ENCODE data around the gene IRAK1.

IRAK1 gene

DNA sequence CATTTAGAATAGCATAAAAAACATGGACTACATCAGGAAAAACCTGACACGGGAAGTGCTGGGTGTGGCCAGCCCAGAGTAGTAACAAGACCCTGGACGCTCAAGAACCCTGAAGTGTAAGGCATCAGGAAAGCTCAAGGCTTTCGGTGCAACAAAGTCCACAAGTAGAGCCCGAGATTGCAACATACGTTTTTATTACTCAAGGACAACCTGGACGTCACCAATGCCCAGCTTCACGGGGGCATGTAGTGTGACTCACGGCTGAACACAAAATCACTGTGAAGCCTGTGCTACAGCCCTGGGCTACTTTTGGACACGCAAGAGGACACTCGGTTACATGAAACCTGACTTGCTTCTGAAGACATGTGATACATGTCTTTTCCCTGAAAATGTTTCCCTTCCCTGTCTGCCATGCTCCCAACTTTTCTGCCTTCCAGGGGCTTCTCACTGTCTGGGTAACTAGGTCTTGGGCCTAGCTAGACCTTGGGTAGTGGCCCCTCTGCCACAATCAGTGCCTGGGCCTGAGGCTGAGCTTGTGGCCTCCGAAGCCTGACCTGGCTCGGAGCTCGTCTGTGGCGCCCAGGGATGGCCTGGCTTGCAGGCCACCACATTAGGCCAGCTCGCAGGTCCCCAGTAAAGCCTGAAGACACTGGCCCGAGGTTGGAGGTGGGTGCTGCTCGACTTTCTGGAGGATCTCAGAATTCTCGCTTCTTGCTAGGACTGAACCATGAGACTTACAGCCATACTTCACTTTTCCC is 9.2 kb downstream of the IRAK1 start:
- H3K36me3 ChIP-seq (ENCODE audit: control insufficient read depth, low read length) = peaks cover 48% of the 10 kb centered on the region
- H3K4me3 ChIP-seq (ENCODE audit: low read length) = no peak overlapping the region
- no peaks in the 10 kb centered on the region for H3K9me2 ChIP-seq (replicated peaks; ENCODE audit: control insufficient read depth, low read length)
- peaks cover 18% of the 10 kb centered on the region for H3K4me1 ChIP-seq (ENCODE audit: control insufficient read depth, low read length)
- no peaks in the 10 kb centered on the region for H4K20me1 ChIP-seq (ENCODE audit: control insufficient read depth, insufficient read depth, low read depth, low read length)
- no peaks in the 10 kb centered on the region for H3K79me2 ChIP-seq (ENCODE audit: control insufficient read depth, low read length)
- no peaks in the 10 kb centered on the region for H3F3A ChIP-seq (ENCODE audit: control insufficient read depth, insufficient read depth)
- no peak overlapping the region for H3K4me2 ChIP-seq (ENCODE audit: low read length)
- no peak overlapping the region for H3K27ac ChIP-seq (ENCODE audit: low read depth, low read length)
- H3K27me3 ChIP-seq (ENCODE audit: control insufficient read depth, low read length) = no peaks in the 10 kb centered on the region
- no peaks in the 10 kb centered on the region for H3K9me3 ChIP-seq (ENCODE audit: control insufficient read depth, insufficient read depth, low read length)
- no peak for TF ChIP-seq EZH2phosphoT487 (IDR thresholded peaks at IDR 0.05; ENCODE audit: borderline replicate concordance, low read length)
- TF ChIP-seq, protein P1, sequence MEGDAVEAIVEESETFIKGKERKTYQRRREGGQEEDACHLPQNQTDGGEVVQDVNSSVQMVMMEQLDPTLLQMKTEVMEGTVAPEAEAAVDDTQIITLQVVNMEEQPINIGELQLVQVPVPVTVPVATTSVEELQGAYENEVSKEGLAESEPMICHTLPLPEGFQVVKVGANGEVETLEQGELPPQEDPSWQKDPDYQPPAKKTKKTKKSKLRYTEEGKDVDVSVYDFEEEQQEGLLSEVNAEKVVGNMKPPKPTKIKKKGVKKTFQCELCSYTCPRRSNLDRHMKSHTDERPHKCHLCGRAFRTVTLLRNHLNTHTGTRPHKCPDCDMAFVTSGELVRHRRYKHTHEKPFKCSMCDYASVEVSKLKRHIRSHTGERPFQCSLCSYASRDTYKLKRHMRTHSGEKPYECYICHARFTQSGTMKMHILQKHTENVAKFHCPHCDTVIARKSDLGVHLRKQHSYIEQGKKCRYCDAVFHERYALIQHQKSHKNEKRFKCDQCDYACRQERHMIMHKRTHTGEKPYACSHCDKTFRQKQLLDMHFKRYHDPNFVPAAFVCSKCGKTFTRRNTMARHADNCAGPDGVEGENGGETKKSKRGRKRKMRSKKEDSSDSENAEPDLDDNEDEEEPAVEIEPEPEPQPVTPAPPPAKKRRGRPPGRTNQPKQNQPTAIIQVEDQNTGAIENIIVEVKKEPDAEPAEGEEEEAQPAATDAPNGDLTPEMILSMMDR (IDR thresholded peaks at IDR 0.05; ENCODE audit: low read depth, low read length, poor library complexity, severe bottlenecking) = no peak

DNA sequence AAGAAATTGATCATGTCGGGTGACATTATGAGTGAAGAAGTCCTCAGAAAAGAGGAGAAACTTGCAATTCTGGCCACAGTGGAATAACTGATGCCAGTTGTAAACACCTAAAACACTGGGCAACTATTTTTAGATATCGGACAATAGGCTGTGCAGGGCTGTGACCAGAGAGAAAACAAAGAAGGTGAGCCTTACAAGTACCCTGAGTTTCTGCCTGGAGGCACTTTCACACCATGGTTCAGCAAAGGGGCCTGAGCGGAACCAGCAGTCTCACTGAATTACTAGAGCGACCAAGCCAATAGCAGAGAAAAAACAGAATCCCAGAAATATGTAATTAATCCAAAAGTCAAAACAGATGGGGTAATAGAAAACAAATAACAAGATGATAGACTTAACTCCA is 11.2 kb downstream of the IRAK1 start:
- no peak for TF ChIP-seq EZH2phosphoT487 (IDR thresholded peaks at IDR 0.05; ENCODE audit: borderline replicate concordance, low read length)
- TF ChIP-seq, protein P1 (IDR thresholded peaks at IDR 0.05; ENCODE audit: low read depth, low read length, poor library complexity, severe bottlenecking) = no peak
- Histone ChIP-seq H3K27me3 (ENCODE audit: control insufficient read depth, low read length) (no peaks in the 10 kb centered on the region), H3K4me2 (ENCODE audit: low read length) (no peak overlapping the region), H3K9me2 (replicated peaks; ENCODE audit: control insufficient read depth, low read length) (no peaks in the 10 kb centered on the region), H3K4me3 (ENCODE audit: low read length) (no peak overlapping the region), H3K4me1 (ENCODE audit: control insufficient read depth, low read length) (peaks cover 28% of the 10 kb centered on the region), H4K20me1 (ENCODE audit: control insufficient read depth, insufficient read depth, low read depth, low read length) (no peaks in the 10 kb centered on the region), H3K79me2 (ENCODE audit: control insufficient read depth, low read length) (no peaks in the 10 kb centered on the region), H3K9me3 (ENCODE audit: control insufficient read depth, insufficient read depth, low read length) (no peaks in the 10 kb centered on the region), H3F3A (ENCODE audit: control insufficient read depth, insufficient read depth) (no peaks in the 10 kb centered on the region), H3K36me3 (ENCODE audit: control insufficient read depth, low read length) (peaks cover 40% of the 10 kb centered on the region), H3K27ac (ENCODE audit: low read depth, low read length) (no peak overlapping the region)

DNA sequence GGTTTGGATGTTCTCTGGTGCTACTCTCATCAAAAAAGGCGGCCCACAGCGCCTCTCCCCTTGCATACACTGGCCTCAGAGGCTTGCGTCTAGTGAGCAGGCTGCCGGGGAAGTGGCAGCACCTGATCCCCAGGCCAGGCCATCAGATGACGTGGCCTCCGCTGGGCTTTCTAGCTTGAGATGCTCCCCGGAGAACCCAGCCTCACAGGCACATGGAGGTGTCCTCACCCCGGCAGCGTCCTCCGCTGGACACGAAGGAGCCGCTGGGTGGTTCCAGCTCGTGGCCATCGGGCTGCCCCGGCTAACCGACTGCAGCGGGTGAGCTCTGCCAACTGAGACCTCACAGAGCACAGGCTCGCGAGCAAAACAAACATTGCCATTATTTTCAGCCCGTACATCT is 12.8 kb downstream of the IRAK1 start:
- peaks cover 24% of the 10 kb centered on the region for H3K36me3 ChIP-seq (ENCODE audit: control insufficient read depth, low read length)
- no peak overlapping the region for H3K4me2 ChIP-seq (ENCODE audit: low read length)
- peaks cover 31% of the 10 kb centered on the region for H3K4me1 ChIP-seq (ENCODE audit: control insufficient read depth, low read length)
- H3K79me2 ChIP-seq (ENCODE audit: control insufficient read depth, low read length) = no peaks in the 10 kb centered on the region
- H3K27me3 ChIP-seq (ENCODE audit: control insufficient read depth, low read length) = no peaks in the 10 kb centered on the region
- no peaks in the 10 kb centered on the region for H3F3A ChIP-seq (ENCODE audit: control insufficient read depth, insufficient read depth)
- no peaks in the 10 kb centered on the region for H3K9me3 ChIP-seq (ENCODE audit: control insufficient read depth, insufficient read depth, low read length)
- H3K9me2 ChIP-seq (replicated peaks; ENCODE audit: control insufficient read depth, low read length) = no peaks in the 10 kb centered on the region
- no peaks in the 10 kb centered on the region for H4K20me1 ChIP-seq (ENCODE audit: control insufficient read depth, insufficient read depth, low read depth, low read length)
- TF ChIP-seq EZH2phosphoT487 (IDR thresholded peaks at IDR 0.05; ENCODE audit: borderline replicate concordance, low read length) = no peak
- TF ChIP-seq, protein P1 (IDR thresholded peaks at IDR 0.05; ENCODE audit: low read depth, low read length, poor library complexity, severe bottlenecking) = no peak
- no peak overlapping the region for H3K27ac ChIP-seq (ENCODE audit: low read depth, low read length)
- H3K4me3 ChIP-seq (ENCODE audit: low read length) = no peak overlapping the region

All from DOHH2 (cell line).